HK-2 (cell line): ENCODE data around the gene SUPV3L1.

Experiments
- DNase-seq: peaks from one replicate; pipeline ENCODE4 v3.0.0-alpha.2; 2018; ENCODE audit not compliant: unreplicated experiment

The SUPV3L1 gene

DNA sequence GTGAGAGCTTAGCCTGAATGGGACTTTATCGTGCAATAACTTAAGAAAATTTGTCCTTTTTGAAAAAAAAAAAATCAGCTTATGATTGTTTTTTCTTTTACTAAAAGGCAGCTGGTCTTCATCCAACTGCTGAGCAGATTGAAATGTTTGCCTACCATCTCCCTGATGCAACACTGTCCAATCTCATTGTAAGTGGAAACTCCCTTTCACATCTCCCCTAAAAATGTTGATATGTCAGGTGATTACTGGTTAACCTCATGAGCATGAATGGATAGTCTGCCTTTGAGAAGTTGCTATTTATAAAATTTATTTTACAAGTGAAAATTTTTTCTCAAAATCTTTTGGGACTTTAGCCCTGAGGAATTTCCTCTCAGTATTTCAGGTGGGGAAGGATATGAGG lies 22.3 kb downstream of the SUPV3L1 start:
- DNase-seq: no peak

DNA sequence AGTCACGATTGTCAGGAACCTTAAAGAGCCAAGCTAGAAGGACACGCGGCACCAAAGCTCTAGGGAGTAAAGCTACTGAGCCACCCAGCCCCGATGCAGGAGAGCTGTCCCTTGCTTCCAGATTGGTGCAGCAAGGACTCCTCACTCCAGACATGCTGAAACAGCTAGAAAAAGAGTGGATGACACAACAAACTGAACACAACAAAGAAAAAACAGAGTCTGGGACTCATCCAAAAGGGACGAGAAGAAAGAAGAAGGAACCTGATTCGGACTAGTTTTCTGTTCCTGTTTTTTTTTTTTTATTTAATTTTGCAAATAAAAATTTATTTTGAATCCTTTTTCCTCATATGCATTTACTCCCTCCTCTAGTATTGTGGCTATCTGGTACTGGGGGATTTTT lies 28.7 kb downstream of the SUPV3L1 start:
- no peak for DNase-seq

DNA sequence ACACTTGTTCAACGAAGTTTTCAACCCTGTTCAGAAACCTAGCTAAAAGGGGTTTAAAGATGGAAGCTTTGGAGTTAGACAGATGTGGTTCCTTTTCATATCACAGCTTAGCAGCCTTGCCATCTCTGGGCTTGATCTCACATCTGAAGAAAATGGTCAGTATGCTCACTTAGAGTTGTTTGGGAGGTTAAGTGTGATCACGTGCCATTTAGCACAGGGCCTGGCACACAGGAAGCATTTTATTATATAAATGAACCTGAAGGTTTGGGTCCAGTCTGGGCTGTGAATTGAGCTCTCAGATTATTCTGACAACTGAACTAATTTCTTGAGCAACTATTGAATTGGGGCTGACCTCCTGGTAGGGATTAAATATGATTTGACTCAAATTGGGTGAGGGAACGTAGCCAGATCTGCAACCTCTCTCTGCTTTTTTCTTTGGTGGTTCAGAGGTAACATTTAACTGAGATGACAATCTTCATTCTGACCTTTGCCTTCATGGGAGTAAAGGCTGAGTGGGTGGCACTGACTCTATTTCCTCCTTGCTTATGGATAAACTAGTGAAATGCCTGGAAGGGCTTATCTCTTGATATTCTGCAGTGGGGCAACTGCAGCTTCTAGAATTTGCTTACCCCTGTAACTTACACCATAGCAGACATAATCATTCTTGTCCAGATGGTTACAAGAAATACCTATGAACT lies 29.9 kb downstream of the SUPV3L1 start:
- DNase-seq: no peak

DNA sequence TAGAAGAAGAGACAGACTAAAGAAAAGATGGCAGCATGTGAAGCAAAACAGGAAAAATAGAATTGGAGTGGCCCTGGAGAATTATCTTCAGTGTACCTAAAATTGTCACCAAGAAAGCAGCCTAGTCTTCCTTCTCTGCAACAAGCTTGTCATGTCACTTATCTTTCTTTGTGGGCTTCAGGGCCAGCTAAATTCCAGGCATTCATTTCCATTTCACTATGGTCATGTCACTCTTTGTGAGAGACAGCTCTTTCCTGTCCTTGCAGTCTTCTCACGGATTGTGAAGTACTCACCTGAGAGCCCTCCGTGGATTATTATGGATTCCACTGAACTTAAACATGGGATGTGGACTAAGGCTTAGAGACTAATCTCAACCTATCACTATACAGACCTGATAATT lies 31.1 kb downstream of the SUPV3L1 start:
- no peak for DNase-seq

DNA sequence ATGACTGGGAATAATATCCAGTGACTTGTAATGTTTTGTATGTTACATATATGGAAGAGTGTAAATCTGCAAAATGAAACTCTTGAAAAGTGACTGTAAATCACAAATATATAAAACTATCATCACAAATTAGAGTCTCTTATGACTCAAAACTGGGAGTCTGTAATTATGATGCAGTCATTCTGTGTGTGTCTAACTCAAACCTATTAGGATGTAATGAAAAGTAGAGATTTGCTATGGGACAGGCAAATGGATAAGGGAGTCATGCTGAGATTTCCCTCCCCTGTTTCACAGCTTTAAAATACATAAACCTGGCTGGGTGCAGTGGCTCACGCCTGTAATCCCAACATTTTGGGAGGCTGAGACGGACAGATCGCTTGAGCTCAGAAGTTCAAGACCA lies 31.5 kb downstream of the SUPV3L1 start:
- DNase-seq: no peak

DNA sequence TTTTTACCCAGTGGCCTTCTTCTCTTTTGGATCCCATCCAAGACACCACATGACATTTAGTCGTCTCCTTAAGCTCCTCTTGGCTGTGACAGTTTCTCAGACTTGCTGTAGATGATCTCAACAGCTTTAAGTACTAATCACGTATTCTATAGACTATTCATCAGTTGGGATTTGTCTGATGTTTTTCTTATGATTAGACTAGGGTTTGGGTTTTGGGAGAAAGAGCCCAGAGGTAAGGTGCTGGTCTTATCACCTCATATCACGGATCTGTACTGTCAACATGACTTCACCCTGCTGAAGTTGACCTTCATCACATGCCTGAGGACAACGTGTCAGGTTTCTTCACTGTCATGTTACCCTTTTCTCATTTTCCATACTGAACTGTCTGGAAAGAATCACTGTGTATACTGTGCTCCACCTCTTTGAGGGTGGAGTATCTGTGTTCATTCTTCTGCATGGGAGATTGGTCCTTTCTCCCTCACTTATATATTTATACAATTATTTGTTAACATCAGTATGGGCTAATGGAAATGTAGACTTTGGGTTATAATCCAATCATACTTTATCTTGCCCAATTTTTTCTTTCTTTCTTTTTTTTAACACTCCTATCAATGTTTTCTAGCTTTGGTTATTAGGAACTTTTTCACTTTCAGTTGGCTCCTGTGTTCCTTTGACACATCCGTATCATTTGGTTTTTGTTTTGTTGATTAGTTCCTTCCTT lies 33.7 kb downstream of the SUPV3L1 start:
- DNase-seq: no peak

DNA sequence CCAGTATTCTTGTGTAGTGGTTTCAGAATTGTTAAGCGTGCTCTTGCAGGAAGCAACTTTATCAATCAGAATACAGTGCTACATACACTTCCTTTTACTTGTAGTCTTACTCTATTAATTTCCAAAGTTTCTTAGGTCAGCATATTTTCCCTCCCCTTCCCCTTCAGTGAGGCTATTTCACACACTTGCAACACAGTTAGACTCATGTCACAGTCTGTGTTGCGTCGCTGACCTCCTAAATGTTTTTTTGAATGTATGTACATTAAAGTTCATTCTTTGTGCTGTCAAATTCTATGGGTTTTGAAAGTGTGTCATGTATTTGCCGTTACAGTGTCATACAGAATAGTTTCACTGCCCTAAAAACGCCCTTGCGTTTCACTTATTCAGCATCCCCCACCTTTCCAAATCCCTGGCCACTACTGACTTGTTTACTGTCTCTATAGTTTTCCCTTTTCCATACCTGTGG lies 34.7 kb downstream of the SUPV3L1 start:
- no peak for DNase-seq

DNA sequence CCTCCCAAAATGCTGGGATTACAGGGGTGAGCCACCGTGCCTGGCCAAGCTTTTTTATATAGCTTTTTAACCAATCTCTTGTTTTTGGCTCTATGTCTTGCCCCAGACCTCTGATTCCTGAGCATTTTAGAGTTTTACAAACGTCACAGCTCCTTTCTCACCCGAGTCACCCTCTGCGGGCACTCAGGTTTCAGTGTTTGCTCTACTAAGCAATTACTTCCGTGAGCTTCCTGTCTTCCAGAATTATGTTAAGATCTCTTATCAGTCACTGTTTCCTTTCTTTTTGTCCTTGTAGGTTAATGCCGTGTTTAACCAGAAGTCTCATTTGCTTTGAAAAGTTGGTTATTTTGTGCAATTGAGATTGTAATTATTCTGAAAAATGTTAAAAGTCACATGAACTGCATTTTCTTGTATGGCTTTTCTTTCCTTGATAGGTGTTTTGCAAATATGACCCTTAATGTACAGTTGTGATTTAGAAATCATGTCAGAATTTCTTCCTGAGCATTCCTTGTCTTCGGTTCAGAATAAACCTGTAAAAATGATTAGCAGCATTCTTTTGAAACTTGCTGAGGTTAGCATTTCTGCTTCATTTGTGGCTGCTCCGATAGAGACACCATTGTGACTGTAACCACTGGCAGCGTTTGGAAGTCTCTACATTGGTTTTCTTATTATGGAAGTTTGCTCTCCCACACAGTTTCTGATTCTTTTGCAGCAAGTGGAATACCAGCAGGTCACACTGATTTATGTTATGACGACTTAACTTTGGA lies 35.6 kb downstream of the SUPV3L1 start:
- no peak for DNase-seq

GRCh38 chr10:69216577-69217118 lies 36.6 kb downstream of the SUPV3L1 start:
- DNase-seq: no peak

DNA sequence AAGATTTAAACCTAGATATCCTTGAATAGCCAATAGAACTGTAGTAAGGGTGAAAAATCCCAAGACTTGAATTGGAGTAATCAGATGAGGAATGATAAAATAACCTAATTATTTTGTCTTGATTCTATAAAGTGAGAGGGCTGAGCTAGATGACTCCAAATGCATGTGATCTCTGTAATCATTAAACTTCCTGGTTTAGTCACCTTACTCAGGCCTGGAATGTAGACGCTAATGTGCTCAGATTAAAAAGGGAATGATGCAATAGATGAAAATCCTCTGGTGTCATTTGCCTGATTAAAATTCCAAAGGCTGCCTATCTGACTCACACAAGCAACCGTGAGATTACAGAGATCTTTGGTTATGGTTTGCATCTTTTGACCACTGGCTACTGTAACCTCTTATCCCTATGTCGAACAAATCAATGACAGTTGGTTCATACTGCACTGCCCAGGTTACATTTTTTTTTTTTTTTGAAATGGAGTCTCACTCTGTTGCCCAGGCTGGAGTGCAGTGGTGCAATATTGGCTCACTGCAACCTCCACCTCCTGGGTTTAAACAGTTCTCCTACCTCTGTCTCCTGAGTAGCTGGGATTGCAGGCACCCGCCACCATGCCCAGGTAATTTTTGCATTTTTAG lies 37.2 kb downstream of the SUPV3L1 start:
- DNase-seq: peak; percentile 44

- no peak for DNase-seq
Measured at GRCh38 chr10:69218831-69219230, 38.8 kb downstream of the SUPV3L1 start.

- peak; percentile 94 for DNase-seq
Measured at GRCh38 chr10:69220041-69220451, 40.0 kb downstream of the SUPV3L1 start, which contains the start of gene HKDC1. TSS of gene HKDC1 (plus strand) at chr10:69220332. CDS start at chr10:69220436, 104 bp downstream.

- DNase-seq: peak; percentile 43
Measured at GRCh38 chr10:69220507-69220906, 40.5 kb downstream of the SUPV3L1 start.

DNA sequence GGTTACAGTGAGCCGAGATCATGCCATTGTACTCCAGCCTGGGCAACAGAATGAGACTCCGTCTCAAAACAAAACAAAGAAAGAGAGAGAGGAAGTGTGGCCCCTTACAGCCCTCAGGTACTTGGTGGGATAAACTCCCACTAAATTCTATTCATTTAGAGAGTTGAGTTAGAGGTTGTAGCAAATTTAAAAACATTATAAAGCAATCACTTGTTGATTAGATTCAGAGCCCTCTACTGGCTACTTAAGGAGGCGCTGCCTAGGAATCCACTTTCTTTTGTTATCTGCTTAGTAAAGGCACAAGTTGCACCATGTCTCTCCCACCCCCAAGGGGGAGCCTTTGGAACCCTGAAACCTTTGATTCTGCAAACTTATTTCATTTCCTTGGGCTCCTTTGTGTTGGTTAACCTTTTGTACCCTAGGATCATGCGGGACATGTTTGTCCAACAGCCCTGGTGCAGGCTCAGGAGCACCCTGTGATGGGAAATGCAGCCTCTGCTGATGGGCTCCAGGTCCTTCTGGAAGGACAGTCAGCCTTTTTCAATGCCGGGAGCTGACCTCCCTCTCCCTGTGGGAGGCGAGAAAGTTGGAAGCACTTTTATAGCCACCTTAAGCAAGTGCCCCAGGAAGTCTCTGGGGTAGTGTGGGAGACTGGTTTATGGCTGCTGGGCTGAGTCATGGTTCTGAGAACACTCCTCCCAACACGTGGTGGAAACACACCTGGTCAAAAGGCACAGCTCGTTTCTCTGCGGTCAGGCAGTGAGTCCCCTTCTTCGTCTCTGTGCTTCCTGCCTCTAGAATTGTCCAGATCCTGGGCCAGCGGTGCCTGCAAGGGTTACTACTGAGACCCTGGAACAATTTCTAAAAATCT lies 42.4 kb downstream of the SUPV3L1 start:
- DNase-seq: peak; percentile 82

GRCh38 chr10:69223028-69223342 lies 43.0 kb downstream of the SUPV3L1 start:
- DNase-seq: no peak

GRCh38 chr10:69224862-69225657 lies 45.0 kb downstream of the SUPV3L1 start:
- DNase-seq: no peak

GRCh38 chr10:69225681-69226080 lies 45.6 kb downstream of the SUPV3L1 start:
- no peak for DNase-seq

- DNase-seq: no peak
Measured at GRCh38 chr10:69226919-69227450, 47.0 kb downstream of the SUPV3L1 start.

DNA sequence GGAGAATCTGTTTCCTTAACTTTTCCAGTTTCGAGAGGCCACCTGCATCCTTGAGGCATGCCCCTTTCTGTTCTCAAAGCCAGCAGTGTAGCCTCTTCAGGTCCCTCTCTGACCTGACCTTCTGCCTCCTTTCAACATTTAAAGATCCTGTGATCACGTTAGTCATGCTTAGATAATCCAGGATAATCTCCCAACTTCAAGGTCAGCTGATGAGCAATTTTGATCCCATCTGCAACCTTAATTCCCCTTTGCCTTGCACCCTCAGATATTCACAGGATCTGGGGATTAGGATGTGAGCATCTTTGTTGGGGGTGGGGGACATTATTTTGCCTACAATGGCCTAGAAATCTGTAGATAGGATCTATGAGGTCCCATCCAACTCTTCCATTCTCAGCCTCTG lies 48.1 kb downstream of the SUPV3L1 start:
- DNase-seq: no peak

DNA sequence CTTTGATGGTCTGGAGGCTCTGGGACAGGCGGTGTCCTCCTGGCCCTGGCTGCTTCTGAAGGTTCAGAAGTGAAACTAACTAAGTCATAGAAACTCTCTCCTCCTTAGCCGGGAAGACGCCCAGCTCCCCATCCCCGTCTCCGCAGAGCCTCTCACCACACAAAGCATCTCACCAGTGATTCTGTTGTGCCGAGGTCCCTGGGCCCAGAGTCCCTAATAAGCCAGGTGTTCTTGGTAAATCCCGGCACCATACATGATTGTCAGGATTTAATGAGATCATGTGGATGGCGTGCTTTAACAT lies 49.5 kb downstream of the SUPV3L1 start:
- DNase-seq: no peak
